Stimulated activated CD4-positive, alpha-beta T cell treated with anti-CD3 and anti-CD28 coated beads, Interleukin-4, amount 100 ng/mL, for 1 hour (primary cell): ENCODE data around the gene PCDH15.

Experiments used
- DNase-seq: peaks from one replicate; pipeline ENCODE4 v3.0.0-alpha.2; 2020

Gene PCDH15

DNA sequence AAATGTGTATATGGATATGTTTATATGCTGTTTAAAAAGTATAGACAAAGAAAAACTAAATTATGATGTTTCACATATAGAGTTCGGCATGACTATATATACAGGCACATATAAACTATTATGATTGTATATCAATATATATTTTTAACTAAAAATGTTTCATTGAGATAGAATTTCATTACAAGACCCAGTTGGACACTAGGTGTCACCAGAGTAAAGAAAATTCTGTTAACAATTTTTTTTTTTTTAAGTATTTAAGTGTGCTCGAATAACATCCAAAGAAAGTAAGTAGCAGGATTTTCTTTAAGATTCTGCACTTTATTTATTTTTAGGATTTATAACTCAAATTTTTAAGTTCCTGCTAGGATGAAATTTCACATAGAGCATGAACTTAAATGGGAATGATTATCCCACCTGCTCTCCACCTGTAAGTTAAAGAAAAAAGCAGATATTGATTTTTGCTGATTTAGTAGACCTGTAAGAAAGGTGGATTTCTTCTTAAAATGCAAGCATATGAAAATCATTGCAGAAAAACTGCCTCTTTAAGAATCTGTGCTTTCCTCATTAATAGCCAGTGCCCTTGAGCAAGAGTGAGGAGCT, 961.5 kb downstream of the PCDH15 start:
- no peak for DNase-seq

DNA sequence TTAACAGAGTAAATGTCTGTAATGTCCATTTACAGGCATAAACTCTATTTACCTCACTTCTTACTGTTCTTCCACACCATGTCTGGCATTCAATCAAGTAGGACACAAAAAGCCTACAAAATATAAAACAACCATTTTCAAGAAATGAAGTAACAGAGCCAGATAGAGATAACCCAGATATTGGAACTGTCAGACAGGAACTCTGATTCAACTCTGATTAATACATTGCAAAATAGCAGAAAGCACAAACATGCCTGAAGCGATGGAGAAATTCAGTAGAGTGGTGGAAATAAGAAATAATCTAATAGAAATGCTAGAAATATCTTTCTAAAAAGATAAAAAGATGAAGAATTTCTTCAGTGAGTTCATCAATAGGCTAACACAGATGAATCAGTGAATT, 964.4 kb downstream of the PCDH15 start:
- DNase-seq, result no peak

DNA sequence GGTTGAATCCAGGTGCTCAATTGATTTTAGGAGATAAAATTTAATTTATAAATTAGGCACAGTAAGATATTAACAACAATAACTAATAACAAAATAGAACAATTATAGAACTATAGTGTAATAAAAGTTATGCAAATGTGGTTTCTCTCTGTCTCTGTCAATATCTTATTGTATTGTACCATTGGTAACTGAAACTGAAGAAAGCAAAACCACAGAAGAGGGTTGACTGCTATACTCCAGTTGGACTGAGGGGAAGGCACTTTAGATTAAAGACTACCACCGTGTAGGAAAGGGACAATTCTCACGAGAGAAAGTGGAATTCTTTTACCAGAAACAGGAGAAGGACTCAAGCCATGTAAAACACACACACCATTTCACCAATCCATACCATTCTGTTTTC, 967.1 kb downstream of the PCDH15 start:
- no peak for DNase-seq

DNA sequence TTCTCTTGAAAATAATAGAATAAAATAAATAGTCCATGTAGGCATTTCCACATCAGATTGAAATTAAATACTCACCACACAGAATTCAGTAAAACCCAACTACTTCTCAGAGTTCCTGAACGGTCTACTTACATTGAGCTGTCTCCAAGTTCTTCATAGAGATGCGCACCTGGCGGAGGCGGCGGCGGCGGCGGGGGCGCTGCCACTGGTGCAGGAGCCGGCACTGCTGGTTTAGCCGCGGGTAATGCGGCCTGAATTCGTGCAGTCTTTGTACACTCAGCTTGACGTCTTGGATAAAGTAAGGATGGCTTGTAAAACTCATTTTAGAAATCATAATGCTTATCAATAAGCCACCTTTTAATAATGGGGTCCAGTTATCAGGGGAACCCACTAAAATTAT, 973.8 kb downstream of the PCDH15 start:
- no peak for DNase-seq

DNA sequence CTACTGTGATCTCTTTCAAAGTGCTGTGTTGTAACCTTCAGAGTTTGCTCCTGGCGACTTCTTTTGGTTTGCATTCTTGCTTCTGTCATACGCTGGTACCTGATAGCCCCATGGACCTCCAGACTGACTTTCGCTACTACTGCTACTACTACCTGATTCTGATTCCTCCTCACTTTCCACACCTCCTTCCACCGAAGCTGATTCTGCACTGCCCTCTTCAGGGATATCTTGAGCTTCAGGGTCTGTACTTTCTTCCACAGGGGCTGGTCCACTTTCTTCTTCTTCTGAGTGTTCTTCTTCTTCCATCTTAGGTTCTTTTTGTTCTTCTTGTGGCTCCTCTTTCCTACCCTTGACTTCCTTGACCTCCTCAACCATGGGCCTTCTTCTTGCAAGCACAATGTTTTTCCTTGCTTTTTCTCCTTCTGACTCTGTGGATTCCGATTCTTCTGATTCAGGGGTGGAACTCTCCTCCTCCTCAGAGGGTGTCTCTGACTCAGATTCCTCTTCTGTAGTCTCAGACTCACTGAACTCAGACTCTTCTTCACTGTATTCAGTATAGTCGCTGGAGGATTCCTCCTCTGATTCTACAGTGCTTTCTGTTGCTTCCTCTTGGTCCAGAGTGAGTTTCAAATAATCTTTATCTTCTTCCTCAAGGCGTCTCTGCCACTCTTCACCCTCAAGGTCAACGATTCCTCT, 992.2 kb downstream of the PCDH15 start:
- no peak for DNase-seq

DNA sequence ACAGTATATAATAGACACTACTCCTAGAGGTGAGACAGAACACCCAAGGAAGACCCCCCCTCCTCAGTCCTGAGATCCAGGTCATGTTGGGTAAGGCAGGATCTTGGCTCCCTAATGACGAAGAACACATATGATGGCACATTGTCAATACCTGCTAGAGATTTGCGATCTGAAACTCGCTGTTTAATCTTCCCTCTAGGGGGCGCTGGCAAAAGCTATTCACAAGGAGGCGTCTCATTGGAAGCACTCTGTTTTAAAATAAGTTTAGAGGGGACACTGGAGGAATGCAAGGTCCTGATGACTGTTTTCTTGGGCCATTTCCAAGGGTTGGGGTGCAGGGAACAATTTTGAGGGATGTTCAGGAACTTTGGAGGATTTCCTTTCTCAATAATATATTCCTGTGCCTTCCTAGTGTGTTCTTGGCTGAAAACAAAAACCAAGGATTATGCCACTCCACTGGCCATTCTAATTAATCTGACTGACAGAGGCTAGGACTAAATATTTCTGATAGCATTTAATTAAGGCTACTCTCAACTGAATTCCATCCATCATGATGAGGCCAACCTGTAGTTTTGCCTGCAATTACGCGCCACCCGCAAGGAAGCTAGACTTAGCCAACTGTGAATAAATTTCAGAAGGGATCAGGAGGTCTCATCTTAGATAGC, 1014.7 kb downstream of the PCDH15 start:
- no peak for DNase-seq

DNA sequence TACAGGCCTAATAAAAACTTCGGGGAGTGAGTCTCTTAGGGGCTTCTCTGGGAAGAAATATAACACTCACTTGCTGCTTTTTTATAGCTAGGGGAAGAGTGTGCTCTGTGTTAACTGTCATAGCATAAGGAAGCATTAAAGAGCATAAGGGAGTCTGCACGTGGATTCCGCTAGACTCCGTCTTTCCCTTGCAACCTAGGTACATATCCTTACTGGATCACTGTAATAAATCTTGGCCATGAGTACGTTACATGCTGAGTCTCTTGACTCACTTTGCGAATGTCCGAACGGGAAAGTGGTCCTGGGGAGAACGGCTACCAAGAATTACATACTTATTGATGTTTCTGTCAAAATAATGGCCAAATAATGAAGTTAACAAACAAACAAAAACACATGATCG, 1029.3 kb downstream of the PCDH15 start:
- no peak for DNase-seq

DNA sequence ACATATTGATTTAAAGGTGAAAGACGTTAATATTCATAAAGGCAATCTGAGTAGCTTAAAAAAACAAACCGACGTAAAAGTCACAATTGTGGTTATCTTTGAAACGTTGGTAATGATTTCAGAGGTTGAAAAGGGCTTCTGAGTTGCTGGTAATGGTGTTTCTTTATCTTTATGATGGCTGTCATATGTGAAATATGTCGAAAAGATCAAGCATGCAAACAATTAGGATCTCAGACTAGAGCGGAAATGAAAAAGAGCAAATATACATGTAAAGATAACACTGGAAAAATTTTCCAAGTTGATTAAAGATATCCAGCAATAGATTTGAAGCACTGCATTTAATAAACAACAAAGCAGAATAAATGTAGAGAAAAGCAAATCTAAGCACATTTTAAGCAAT, 1030.1 kb downstream of the PCDH15 start:
- DNase-seq, result no peak

DNA sequence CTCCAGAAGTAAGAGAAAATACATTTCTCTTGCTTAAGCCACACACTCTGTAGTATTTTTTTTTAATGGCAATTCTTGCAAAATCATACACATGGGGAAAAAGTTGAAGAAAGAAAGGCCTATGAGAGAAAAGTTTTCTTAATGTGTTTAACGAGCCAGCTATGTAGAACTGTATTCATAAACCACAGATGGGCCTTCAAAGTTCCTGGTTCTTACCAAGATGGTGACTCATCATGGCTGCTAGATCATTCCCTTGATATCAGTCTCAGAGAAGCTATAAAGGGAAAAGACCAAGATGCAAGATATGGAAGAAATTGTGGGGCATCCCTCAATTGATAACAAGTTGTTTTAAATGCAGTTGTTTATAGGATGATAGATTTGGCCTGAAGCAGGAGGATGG, 1035.7 kb downstream of the PCDH15 start:
- DNase-seq, result no peak

DNA sequence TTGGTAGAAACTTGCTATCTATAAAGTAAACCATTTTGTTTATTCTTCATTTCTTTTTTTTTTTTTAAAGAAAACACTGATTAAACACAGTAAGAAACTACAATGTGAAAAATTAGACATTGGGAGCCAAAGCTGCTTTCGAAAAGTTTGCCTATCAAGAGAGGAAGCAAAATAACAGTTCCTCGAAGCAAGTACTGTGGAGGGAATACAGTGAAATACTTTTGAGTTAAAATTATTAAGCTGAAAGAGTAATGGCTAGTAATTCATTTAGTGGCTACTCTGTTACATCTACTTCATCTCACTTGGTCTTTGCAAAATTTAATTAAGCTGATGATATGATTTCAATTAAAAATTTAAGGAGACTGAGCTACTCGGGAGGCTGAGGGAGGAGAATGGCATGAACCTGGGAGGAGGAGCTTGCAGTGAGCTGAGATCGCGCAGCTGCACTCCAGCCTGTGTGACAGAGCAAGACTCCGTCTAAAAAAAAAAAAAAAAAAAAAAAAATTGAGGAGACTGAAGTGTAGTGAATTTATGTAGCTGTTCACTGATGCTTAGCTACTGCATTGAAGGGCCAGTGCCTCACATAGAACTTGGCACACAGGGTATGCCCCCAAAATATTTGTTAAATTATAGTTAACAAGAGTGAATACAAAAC, 1046.3 kb downstream of the PCDH15 start:
- no peak for DNase-seq
